HEK293 (cell line): ENCODE measurements around the gene VAMP7.

ENCODE experiments used
- TRIM28 ChIP-seq: IDR thresholded peaks from 2 replicates; pipeline ENCODE4 v1.6.1; 2011; ENCODE audit warnings: low read length, control low read depth, borderline replicate concordance
- YY1 ChIP-seq: fragments of 450-650 bp; formaldehyde crosslinking; IDR thresholded peaks from 2 replicates; pipeline ENCODE4 v1.5.1; 2018; ENCODE audit warnings: missing biosample characterization, missing genetic modification characterization
- ZBTB7A ChIP-seq: fragments of 450-650 bp; formaldehyde crosslinking; IDR thresholded peaks from 2 replicates; pipeline ENCODE4 v1.5.1; 2016; ENCODE audit warnings: low read depth, missing biosample characterization, missing genetic modification characterization
- ZNF121 ChIP-seq: fragments of 450-650 bp; formaldehyde crosslinking; IDR thresholded peaks from 2 replicates; pipeline ENCODE4 v1.5.1; 2016; ENCODE audit warnings: missing biosample characterization, missing genetic modification characterization
- ZNF132 ChIP-seq: fragments of 450-650 bp; formaldehyde crosslinking; IDR thresholded peaks from 2 replicates; pipeline ENCODE4 v1.5.1; 2017; ENCODE audit warnings: missing biosample characterization, missing genetic modification characterization, borderline replicate concordance
- ZNF175 ChIP-seq: fragments of 450-650 bp; formaldehyde crosslinking; IDR thresholded peaks from 2 replicates; pipeline ENCODE4 v1.5.1; 2016; ENCODE audit warnings: missing biosample characterization, missing genetic modification characterization
- TF ChIP-seq, protein P1 (sequence below): fragments of 450-650 bp; formaldehyde crosslinking; IDR thresholded peaks from 2 replicates; pipeline ENCODE4 v1.5.1; 2016; ENCODE audit warnings: missing biosample characterization, missing genetic modification characterization
- TF ChIP-seq, protein P2 (sequence below): fragments of 450-650 bp; formaldehyde crosslinking; IDR thresholded peaks from 2 replicates; pipeline ENCODE4 v1.5.1; 2016; ENCODE audit warnings: missing biosample characterization, missing genetic modification characterization

DNA sequence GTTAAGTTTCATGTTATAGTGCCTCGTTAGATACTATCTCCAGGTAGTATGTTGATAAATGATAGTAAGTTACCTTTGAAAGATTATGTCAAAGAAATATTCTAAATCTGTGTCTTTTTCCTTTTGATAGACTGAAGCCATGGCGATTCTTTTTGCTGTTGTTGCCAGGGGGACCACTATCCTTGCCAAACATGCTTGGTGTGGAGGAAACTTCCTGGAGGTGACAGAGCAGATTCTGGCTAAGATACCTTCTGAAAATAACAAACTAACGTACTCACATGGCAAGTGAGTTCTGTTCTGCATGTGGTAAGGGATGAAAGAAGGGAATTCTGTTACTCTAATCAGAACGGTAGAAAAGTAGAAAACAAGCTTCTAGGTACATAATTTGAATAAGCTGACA, 8.2 kb downstream of the VAMP7 start:
- TF ChIP-seq ZNF121 (tag by site-specific recombination), result no peak
- no peak for TF ChIP-seq YY1 (tag by site-specific recombination)
- no peak for TF ChIP-seq ZBTB7A (tag by site-specific recombination)
- TF ChIP-seq ZNF175 (tag by site-specific recombination), result no peak
- TF ChIP-seq, protein P1, sequence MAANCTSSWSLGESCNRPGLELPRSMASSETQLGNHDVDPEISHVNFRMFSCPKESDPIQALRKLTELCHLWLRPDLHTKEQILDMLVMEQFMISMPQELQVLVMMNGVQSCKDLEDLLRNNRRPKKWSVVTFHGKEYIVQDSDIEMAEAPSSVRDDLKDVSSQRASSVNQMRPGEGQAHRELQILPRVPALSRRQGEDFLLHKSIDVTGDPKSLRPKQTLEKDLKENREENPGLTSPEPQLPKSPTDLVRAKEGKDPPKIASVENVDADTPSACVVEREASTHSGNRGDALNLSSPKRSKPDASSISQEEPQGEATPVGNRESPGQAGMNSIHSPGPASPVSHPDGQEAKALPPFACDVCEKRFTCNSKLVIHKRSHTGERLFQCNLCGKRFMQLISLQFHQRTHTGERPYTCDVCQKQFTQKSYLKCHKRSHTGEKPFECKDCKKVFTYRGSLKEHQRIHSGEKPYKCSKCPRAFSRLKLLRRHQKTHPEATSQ (tag by site-specific recombination), result no peak
- TF ChIP-seq, protein P2, sequence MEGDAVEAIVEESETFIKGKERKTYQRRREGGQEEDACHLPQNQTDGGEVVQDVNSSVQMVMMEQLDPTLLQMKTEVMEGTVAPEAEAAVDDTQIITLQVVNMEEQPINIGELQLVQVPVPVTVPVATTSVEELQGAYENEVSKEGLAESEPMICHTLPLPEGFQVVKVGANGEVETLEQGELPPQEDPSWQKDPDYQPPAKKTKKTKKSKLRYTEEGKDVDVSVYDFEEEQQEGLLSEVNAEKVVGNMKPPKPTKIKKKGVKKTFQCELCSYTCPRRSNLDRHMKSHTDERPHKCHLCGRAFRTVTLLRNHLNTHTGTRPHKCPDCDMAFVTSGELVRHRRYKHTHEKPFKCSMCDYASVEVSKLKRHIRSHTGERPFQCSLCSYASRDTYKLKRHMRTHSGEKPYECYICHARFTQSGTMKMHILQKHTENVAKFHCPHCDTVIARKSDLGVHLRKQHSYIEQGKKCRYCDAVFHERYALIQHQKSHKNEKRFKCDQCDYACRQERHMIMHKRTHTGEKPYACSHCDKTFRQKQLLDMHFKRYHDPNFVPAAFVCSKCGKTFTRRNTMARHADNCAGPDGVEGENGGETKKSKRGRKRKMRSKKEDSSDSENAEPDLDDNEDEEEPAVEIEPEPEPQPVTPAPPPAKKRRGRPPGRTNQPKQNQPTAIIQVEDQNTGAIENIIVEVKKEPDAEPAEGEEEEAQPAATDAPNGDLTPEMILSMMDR (tag by site-specific recombination), result no peak
- no peak for TF ChIP-seq TRIM28
- no peak for TF ChIP-seq ZNF132 (tag by site-specific recombination)
